ENCODE results near the gene GIPC1.

GIPC1 gene

GRCh38 chr19:14433554-14434501 is 62.1 kb downstream of the GIPC1 start:
- no peaks in the 10 kb centered on the region for H3K36me3 Mint-ChIP-seq
- ATAC-seq (ENCODE audit: low read depth), result peak; percentile 66
- peak overlapping the region; percentile 65 for H3K27ac Mint-ChIP-seq
- peaks cover 21% of the 10 kb centered on the region for H3K4me1 Mint-ChIP-seq
- H3K4me3 Mint-ChIP-seq, result peak overlapping the region; percentile 83
- H3K27me3 Mint-ChIP-seq, result no peaks in the 10 kb centered on the region
- DNase-seq (ENCODE audit: low spot score in 2 of 2), result peak; percentile 42 to 56
- H3K9me3 Mint-ChIP-seq, result no peaks in the 10 kb centered on the region

- no peaks in the 10 kb centered on the region for H3K27me3 Mint-ChIP-seq
- H3K27ac Mint-ChIP-seq, result peak within 1 kb of the TSS; percentile 81
- H3K36me3 Mint-ChIP-seq, result no peaks in the 10 kb centered on the region
- H3K9me3 Mint-ChIP-seq, result no peaks in the 10 kb centered on the region
- peak; percentile 41 to 62 for DNase-seq (ENCODE audit: low spot score in 2 of 2)
- peak within 1 kb of the TSS; percentile 86 for H3K4me3 Mint-ChIP-seq
- peaks cover 19% of the 10 kb centered on the region for H3K4me1 Mint-ChIP-seq
- ATAC-seq (ENCODE audit: low read depth), result peak; percentile 41
Measured at GRCh38 chr19:14432791-14433553, 63.0 kb downstream of the GIPC1 start, which contains the start of gene PKN1. PKN1 (plus strand) TSS chr19:14433306; CDS start chr19:14433522, 216 bp downstream.

GRCh38 chr19:14430712-14431111 is 65.2 kb downstream of the GIPC1 start:
- Mint-ChIP-seq H3K9me3 (no peaks in the 10 kb centered on the region), H3K27ac (peak overlapping the region; percentile 69), H3K4me3 (no peak overlapping the region), H3K4me1 (peaks cover 18% of the 10 kb centered on the region), H3K27me3 (no peaks in the 10 kb centered on the region), H3K36me3 (no peaks in the 10 kb centered on the region)
- ATAC-seq (ENCODE audit: low read depth) (no peak), DNase-seq (ENCODE audit: low spot score in 2 of 2) (no peak)

DNA sequence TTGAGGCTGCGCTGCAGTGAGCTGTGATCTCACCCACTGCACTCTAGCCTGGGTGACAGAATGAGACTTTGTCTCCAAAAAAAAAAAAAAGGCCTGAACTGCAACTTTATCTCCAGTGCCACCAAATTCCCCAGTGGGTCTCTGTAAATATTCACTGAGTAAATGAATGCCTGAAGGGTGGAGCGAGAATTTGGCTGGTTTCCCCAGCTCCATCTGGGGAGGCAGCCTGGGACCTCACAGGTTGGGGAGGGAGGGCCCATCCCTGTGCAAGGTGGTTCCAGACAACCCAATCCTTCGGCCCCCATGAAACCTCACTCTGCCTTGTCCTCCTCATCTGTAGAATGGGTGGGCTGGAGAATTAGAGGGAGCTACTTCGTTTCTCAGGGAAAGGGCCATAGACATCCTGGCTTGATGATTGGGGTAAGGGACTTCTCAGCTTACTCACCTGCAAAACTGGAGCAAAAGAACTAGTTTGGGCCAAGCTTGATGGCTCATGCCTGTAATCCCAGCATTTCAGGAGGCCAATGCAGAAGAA is 67.0 kb downstream of the GIPC1 start:
- no peak for DNase-seq (ENCODE audit: low spot score in 2 of 2)
- Mint-ChIP-seq H3K4me3 (no peak overlapping the region), H3K27ac (no peak overlapping the region), H3K4me1 (peaks cover 10% of the 10 kb centered on the region), H3K9me3 (no peaks in the 10 kb centered on the region), H3K36me3 (no peaks in the 10 kb centered on the region), H3K27me3 (no peaks in the 10 kb centered on the region)
- no peak for ATAC-seq (ENCODE audit: low read depth)

Measured in memory B cell (primary cell).